Measurements from ENCODE around the gene ARFGAP1. TPM values are rescaled to one million over a fixed set of nuclear protein-coding genes. Genes with fewer than 3 reads are reported as not detected.

The ARFGAP1 gene
- total and polyA plus RNA-seq, 2 of the 8 experiments (the other 6 are each of a cell fraction or from before 2014, with no cell fraction given): 93.7 to 100 TPM

DNA sequence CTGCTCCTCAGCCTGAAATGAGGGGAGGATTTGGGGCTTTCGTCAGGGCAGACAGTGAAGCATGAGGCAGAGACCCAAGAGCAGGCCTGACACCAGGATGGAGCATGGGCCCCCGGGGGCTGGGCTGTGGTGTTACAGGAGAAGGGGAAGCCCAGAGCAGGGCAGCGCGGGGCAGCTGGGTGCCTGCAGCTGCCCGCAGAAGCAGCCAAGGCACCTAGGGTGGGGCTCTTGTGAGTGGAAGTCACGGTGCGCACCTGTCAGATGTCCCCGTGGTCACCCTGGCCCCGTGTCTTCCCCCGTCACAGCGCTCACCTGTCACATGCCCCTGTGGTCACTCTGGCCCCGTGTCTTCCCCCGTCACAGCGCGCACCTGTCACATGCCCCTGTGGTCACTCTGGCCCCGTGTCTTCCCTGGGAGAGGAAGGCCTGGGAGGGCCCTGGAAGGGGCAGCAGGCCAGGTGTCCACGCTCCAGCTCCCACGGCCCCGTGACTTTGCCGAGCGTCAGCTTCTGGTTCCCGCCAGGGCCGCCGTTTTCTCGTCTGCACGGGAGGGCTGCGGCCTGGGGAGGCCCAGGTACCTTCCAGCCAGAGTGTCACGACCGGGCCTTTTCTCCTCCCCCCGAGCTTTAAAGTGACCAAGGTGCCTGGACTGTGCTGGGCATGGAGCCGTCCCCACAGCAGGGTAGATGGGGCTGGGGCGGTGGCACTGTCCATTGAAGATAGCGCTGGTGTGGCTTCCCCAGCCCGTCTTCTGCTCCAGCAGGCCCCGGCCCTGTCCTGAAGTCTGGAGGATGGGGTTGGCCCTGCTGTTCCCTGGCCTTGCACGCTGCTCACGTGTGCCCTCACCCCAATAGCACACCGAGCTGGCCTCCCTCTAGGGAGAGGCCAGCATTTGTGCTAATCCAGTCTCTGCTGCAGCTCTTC, 9.4 kb downstream of the ARFGAP1 start:
- no peak overlapping the region for H4K91ac ChIP-seq (replicated peaks; ENCODE audit: insufficient read length, low read length)
- H2AK5ac ChIP-seq (ENCODE audit: low read depth, low read length): no peak overlapping the region
- peaks cover 4% of the 10 kb centered on the region; the same call in 1 of the 2 replicates for H3K79me1 ChIP-seq (ENCODE audit: low read depth, low read length)
- FAIRE-seq (no peak), DNase-seq (ENCODE audit: low read depth in 1 of 2, low spot score in 2 of 2) (no peak)
- H2BK20ac ChIP-seq (ENCODE audit: low read length): no peak overlapping the region
- H3K4me2 ChIP-seq (ENCODE audit: insufficient read depth in 1 of 2, low read depth in 2 of 2, low read length in 2 of 2): no peak overlapping the region
- H3K79me2 ChIP-seq (ENCODE audit: control insufficient read depth in 1 of 2, insufficient read depth in 2 of 2, low read length in 2 of 2): no peaks in the 10 kb centered on the region
- H3K23me2 ChIP-seq (ENCODE audit: low read depth, low read length): peaks cover 2% of the 10 kb centered on the region; the same call in 1 of the 2 replicates
- CTCF ChIA-PET (ENCODE audit: partially characterized antibody): interaction anchor here (0.8 to 9.6 kb wide), 26 partner anchors 9 to 339 kb away, joined by 3 to 82 read pairs (median 6); partner anchors contain the start of genes ARFGAP1 and BIRC7
- H2BK120ac ChIP-seq (replicated peaks; ENCODE audit: low read depth, low read length): no peak overlapping the region
- H3K9me3 ChIP-seq (ENCODE audit: insufficient read depth in 2 of 2, low read depth in 1 of 2, low read length in 1 of 2): no peaks in the 10 kb centered on the region
- no peak overlapping the region for H4K5ac ChIP-seq (ENCODE audit: insufficient read length, low read depth, low read length)
- POLR2A ChIA-PET (ENCODE audit: partially characterized antibody): interaction anchor here (1.1 to 5.3 kb wide), 3 partner anchors 10 to 67 kb away, joined by 3 to 26 read pairs (median 6); partner anchors contain the start of gene COL20A1
- no peak overlapping the region for H3K27ac ChIP-seq (ENCODE audit: low read depth, low read length)
- no peak overlapping the region for H2BK15ac ChIP-seq (ENCODE audit: low read length)
- H3K18ac ChIP-seq (ENCODE audit: extremely low read depth, low read length): no peak overlapping the region
- H2BK12ac ChIP-seq (ENCODE audit: low read depth, low read length): no peak overlapping the region
- H4K20me1 ChIP-seq (replicated peaks in 1 of 2; ENCODE audit: control insufficient read depth in 1 of 2, insufficient read depth in 2 of 2, low read length in 2 of 2): peaks cover 11 to 23% of the 10 kb centered on the region in 2 experiments
- no peaks in the 10 kb centered on the region for H3K4me1 ChIP-seq (replicated peaks in 1 of 4; ENCODE audit: control insufficient read depth in 3 of 4, insufficient read depth in 4 of 4, low read length in 3 of 4)
- H3K14ac ChIP-seq (ENCODE audit: insufficient read length): no peak overlapping the region
- H2AFZ ChIP-seq (ENCODE audit: low read length): no peak overlapping the region
- H3K4me3 ChIP-seq (ENCODE audit: extremely low read depth in 1 of 4, insufficient read depth in 2 of 4, low read depth in 3 of 4, low read length in 4 of 4): no peak overlapping the region
- H2BK5ac ChIP-seq (ENCODE audit: low read depth, low read length): no peak overlapping the region; the same call in 1 of the 2 replicates
- H3K56ac ChIP-seq (replicated peaks; ENCODE audit: insufficient read length, low read depth, low read length): no peak overlapping the region
- no peak overlapping the region for H3K9ac ChIP-seq (replicated peaks in 1 of 4; ENCODE audit: extremely low read depth in 1 of 4, low read depth in 3 of 4, low read length in 3 of 4)
- H3K27me3 ChIP-seq (replicated peaks in 1 of 4; ENCODE audit: control insufficient read depth in 3 of 4, extremely low read depth in 1 of 4, insufficient read depth in 3 of 4, low read length in 3 of 4): no peaks in the 10 kb centered on the region
- peaks cover 6 to 39% (median 22%) of the 10 kb centered on the region in 4 experiments for H3K36me3 ChIP-seq (ENCODE audit: control insufficient read depth in 2 of 4, insufficient read depth in 4 of 4, low read length in 3 of 4)
- H3K23ac ChIP-seq (ENCODE audit: insufficient read length): no peak overlapping the region
- no peak overlapping the region for H3K4ac ChIP-seq (replicated peaks; ENCODE audit: insufficient read length, low read depth, low read length)
- H4K8ac ChIP-seq (ENCODE audit: extremely low read depth, insufficient read depth, low read length): no peak overlapping the region
- WGBS, 2 experiments (ENCODE audit: extremely low coverage in 1 of 2, insufficient coverage in 1 of 2, insufficient read length in 1 of 2, insufficient replicate concordance in 2 of 2, low coverage in 1 of 2, low lambda C conversion rate in 2 of 2, missing lambda C conversion rate in 1 of 2): 90% methylated on average over 36 of the region's 38 CpGs; no CpG with 5 or more reads in 1 of the 2 experiments
- TF ChIP-seq RAD21 (IDR thresholded peaks at IDR 0.05 in 1 of 2, conservative IDR thresholded peaks at IDR 0.05 in 1 of 2; ENCODE audit: low read depth in 2 of 2, low read length in 2 of 2): no peak
- TF ChIP-seq EGR1 (IDR thresholded peaks at IDR 0.05; ENCODE audit: borderline replicate concordance, low read depth, low read length): no peak
- no peak for TF ChIP-seq RFX5 (IDR thresholded peaks at IDR 0.05; ENCODE audit: borderline replicate concordance, low read depth, low read length)
- TF ChIP-seq ZNF274 (IDR thresholded peaks at IDR 0.05; ENCODE audit: borderline replicate concordance, extremely low read depth, low read length): no peak
- no peak for TF ChIP-seq HDAC6 (IDR thresholded peaks at IDR 0.05; ENCODE audit: low read depth, low read length)
- TF ChIP-seq CHD1 (IDR thresholded peaks at IDR 0.05; ENCODE audit: low read depth, low read length): no peak
- TF ChIP-seq FOSL1 (IDR thresholded peaks at IDR 0.05; ENCODE audit: insufficient read depth, low read depth, low read length): no peak
- no peak for TF ChIP-seq EP300 (IDR thresholded peaks at IDR 0.05; ENCODE audit: borderline replicate concordance in 1 of 2, low read depth in 2 of 2, low read length in 2 of 2)
- no peak for TF ChIP-seq TAF7 (optimal IDR thresholded peaks at IDR 0.05; ENCODE audit: borderline replicate concordance, low read depth, low read length)
- TF ChIP-seq SIRT6 (IDR thresholded peaks at IDR 0.05; ENCODE audit: low read length): no peak
- no peak for TF ChIP-seq TCF12 (IDR thresholded peaks at IDR 0.05; ENCODE audit: low read depth, low read length)
